HG03469 (cell line): ENCODE measurements around the gene PRDM16.

Experiments used
- ATAC-seq: cut with Tn5 transposase; IDR thresholded peaks from one replicate; pipeline ENCODE4 v1.9.1; 2021; ENCODE audit warnings: mild to moderate bottlenecking, moderate library complexity, moderate number of reproducible peaks; ENCODE audit not compliant: unreplicated experiment

PRDM16 gene

DNA sequence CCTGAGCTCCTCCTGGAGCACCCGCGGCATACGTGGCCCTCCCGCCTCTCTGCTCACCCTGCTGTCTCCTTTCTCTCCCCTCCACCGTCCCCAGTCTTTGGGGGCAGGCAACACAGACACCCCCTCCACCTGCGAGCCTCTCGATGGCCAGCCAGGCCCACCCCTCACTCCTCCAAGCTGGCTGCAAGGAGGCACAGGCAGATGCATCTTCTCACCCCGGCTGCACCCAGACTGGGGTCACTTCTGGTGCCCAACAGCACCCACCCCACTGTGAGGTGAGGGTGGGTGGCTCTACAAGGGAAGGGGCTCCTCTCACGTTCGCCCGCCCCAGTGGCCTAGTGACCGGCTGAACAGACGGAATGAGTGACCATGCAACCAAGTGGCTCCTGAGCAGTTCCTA is 277.5 kb downstream of the PRDM16 start:
- no peak for ATAC-seq

DNA sequence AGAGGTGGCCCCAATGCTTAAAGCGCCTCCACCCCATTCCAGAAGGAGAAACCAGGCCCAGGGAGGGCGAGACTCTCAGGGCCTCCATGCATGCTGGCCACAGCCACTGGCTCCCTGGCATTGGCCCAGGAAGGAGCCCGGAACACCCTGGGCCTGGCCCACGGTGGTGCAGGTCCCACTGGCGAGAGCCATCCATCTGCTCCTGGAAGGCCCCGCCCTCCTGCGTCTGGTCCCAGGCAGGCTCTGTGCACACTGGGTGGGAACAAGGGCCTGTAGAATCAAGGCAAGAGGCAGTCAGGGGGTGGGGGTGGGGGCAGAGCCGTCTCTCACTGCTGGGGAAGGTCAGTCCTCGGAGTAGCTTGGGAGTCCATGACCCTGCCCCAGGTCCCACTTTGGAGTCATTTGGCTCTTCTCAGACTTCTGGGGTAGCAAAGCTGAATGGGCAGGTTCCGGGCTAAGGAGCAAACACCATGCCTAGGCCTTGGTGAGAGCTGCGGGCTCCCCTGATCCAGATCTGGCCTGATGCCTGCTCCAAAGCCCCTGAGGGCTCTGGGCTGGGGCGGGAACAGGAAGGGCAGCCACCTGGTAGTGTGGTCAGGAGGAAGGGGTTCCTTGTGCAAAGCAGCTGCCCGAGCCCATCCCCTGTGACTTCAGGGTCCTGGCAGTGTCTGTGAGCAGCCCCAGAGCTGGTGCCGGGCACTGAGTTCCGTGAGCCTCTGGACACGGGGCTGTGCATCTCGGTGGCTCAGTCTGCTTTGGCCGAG is 278.4 kb downstream of the PRDM16 start:
- ATAC-seq: no peak

DNA sequence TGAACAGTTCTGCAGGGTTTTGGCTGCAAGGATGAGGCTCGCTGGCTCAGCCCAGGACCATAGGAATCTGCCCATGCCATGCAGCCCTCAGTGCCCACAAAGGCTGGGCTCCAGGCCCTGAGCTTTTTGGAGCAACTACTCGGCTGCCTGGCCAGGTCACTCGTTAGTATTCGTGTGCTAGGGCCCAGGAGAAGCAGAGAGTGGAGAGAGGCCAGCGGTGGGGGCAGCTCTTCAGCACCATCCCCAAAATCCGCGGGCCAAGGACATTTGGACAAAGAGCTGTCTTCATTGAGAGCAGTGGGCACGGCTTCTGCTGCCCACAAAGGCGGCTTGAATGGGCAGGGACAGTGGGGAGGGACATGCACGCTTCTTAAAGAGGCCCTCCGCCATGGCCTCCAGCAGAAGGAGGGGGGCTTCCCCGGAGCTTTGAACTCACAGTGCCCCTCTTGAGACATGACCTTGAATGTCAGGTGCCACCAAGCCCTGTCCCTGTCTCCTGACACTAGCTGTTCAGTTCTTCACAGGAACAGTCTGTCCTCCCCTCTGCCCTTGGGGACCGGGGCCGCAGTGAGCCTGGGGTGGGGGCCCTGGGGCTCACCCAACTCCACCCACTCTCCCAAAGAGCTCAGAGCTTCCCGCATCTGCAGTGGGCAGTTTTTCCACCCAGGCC is 279.3 kb downstream of the PRDM16 start:
- ATAC-seq: no peak

DNA sequence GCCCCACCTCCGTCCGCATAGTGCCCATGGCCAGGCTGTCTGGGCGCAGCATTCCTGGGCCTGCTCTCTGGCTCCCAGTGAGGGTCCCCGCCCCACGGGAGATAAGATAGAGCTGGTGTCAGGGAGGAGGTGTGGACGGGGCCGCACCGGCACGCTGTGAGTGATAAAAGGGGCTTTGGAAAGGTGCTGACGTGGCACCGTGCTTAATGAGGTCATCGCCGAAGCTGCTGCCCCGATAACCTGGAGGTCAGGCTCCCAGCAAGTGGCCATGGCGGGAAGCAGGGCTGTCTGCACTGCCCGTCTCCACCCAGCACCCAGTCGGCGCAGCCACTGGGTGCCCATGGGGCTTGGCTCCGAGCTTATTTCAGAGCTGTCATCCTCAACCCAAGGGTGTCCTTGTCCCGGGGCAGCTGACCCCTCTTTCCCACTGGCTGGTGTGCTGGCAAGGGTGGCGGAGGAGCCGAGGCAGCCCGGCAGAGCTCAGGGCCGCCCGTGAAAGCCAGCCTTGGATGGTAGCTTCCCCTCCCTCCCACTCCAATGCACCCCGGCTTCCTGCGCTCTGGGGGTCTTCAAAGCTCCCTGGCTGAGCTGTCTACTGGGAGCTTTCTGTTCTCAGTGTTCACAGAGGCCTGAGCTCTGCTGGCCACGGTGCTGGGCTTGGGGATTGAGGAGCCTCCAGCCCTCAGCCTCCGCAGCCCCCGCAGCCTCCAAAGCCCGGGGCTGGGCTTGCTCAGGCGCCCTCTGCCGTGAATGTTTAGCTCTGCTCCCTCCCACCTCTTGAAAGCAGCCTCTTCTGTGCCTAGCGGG is 280.4 kb downstream of the PRDM16 start:
- ATAC-seq: no peak

DNA sequence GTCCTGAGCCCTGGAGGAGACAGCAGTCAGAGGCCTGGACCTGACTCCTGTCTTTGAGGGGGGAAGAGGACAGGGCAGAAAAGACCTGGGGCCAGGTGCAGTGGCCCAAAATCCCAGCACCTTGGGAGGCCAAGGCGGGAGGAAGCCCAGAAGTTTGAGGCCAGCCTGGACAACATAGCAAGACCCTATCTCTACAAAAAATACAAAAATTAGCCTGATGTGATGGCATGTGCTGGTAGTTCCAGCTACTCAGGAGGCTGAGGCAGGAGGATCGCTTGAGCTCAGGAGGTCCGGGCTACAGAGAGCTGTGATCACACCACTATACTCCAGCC is 280.9 kb downstream of the PRDM16 start:
- ATAC-seq: no peak

DNA sequence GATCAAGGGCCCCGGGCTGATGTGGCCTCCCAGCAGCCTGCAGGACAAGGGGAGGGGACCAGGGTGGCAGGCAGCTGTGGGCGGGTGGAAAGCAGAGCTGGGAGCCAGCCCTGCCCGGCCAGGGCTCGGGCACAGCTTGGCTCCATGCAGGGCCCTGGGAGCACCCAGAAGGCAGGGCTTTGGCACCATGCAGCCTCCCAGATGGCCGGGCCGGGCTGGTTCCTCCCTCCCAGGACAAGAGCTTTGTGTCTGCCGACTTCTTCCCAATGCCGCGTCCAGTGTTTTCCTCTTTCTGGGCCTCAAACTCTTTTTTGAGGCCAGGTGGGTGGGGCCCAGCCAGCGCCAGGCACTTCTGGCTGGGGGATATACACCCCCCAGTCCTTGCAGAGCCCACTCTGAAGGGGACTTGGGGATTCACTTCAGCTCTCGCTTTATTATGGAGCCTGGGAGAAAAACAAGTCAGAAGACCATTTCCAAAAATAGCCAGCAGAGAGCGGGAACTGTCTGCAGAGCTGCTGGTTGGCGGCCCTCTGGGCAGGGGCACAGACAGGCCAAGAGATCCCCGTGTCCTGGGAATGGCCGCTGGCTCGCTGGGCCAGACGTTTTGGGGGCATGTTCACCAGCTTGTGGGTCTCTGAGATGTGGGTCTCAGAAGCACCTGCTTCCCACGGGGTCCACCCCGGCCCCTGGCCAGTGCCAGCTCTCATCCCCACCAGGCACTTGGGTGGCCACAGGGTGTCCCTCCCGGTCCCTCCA is 281.7 kb downstream of the PRDM16 start:
- ATAC-seq: no peak

DNA sequence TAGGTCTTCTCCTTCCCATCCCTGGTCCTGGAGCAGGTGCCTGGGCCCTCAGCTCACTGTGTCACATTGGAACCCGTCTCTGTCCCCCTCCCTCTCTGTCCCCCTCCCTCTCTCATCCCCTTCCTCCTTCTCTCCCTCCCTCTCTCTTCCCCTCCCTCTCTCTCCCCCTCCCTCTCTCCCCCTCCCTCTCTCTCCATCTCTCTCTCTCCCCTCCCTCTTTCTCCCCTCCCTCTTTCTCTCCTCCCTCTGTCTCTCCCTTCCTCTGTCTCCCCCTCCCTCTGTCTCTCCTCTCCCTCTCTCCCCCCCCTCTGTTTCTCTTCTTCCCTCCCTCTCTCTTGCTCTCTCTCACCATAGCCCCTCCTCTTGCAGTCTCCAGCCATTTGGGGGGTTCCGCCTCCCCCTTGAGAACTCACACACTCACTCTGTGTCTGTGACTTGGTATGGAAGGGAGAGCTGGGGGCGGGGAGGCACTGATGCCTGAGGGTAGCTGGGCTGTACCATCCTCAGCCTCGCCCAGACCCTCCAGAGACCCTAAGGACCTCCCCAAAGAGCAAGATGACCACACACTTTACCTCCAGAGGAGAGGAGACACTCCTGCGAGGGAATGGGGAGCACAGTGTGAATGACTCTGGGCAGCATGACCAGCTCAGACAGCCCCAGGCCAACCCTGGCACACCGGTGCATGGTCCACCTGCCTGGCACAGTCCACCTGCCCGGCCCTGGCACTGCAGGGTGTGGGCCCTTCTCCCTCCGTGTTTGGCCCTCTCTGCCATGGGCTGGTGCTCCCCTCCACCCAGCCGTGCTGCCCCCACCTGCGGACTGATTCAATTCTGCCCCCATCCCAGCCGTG is 282.7 kb downstream of the PRDM16 start:
- ATAC-seq: no peak

DNA sequence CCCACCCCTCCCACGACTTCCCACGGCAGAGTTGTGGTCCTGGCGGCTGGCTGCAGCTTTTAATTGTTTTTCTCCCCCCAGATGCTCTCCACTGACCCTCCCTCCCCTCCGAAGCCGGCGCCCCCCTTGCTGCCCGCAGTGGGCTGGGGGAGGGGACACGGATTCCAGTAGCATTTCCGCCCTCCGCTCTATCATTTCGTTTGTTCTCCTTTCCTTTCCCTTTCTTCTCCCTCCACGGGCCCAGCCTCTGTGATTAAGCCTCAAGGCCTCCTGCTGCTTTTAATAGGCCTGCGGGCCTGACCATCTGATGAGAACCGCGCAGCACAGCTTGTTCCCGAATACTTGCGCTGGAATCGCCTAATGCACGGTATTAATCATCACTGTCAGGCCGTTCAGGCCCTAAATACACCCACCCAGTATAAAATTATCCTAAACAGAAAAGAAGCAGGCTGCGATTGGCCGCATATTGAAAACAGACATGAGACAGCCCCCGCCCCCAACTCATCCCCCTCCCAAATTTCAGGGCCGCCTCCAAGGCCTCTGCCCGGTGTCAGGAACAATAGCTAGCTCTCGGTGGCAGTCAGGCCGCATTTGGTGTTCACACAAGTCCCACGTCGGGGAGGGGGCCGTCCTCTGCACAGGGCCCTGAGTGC is 283.4 kb downstream of the PRDM16 start:
- ATAC-seq: no peak

DNA sequence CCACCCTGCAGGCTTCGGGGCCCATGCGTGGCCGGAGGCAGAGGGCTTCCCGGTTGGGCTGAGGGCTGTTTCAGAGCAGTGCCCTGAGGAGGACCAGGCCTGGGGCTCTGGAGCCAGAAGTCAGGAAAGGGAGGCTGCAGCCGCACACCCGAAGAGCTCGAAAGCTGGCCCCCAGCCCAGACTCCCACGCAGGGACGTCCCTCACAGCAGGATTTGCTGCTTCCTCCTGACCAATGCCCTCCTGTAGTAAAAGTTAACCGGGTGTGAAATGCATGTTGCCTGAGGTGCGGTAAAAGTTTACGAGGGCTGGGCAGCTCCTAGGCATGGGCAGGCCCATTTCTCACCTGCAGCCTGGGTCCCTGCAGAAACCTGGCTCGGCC is 283.9 kb downstream of the PRDM16 start:
- no peak for ATAC-seq

DNA sequence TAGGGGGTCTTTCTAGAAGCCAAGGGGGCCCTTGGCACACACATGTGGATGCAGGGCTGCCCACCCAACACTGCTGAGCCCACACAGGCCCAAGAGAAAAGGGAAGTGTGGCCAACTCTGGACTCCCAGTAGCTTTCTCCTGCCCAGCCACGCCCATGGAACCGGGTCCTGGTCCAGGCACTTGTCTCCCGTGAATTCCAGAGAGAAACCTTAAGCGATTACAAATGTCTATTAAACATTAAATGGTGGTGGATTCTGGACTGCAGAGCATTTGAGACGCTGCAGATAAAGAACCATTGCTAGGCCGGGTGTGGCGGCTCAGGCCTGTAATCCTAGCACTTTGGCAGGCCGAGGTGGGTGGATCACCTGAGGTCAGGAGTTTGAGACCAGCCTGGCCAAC is 284.9 kb downstream of the PRDM16 start:
- no peak for ATAC-seq

DNA sequence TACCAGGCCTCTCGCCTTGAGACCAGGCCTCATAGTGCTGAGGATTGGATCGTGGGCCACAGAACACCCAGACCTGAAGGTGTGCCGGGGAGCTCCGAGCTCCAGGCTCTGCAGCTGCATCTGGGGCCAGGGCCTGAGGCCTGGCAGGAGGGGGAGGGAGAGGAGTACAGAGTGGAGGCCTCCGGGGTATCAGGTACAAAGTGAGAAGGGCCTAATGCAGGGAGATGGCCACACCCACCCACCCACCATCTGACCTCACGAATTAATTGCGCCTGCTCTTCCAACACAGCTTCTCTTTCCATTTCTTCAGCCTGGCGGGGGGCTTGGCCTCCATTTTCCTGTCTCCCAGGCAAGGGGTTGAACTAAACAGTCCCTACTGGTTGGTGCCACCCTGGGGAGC is 286.1 kb downstream of the PRDM16 start:
- no peak for ATAC-seq

DNA sequence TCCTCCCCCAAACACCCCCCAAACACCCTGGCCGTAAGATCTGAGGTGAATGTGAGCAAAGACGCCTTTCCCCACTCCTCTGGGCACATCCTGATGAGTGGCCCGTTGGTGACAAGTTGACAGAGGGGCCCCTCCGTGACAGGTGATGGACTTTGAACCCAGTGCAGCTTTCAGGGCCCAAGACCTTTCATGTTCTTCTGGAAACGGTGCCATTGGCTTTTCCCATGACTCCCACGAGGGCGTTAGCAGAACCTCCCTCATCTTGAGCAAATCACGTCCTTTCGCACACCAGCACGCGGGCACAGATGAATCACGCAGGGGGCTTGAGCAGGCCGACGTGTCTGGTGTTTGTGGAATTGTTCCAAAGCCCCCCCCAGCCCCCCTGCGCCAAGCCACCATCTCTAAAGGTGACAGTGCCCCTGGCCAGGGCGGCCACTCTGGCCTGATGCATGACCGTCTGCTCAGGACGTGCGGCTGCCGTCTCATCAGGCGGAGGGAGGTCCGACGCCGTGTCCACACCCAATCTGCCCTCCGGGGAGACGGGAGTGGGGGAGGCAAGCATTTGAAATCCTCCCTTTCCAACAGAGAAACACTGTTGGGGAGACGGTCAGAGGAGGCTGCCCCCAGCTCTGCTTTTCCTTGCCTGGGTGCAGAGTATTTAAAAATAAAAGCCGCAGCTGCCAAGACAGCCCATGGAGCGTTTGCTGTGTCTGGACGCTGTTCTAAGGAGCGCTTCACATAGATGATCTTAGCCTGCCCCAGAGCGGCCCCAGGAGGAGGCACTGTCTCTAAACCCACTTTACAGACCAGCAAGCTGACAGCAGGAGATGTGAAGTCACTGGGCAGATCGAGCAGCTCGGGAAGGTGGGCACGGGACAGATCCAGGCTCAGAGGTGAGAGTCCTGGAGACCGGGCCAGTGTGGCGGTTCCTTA is 287.2 kb downstream of the PRDM16 start:
- ATAC-seq: no peak

DNA sequence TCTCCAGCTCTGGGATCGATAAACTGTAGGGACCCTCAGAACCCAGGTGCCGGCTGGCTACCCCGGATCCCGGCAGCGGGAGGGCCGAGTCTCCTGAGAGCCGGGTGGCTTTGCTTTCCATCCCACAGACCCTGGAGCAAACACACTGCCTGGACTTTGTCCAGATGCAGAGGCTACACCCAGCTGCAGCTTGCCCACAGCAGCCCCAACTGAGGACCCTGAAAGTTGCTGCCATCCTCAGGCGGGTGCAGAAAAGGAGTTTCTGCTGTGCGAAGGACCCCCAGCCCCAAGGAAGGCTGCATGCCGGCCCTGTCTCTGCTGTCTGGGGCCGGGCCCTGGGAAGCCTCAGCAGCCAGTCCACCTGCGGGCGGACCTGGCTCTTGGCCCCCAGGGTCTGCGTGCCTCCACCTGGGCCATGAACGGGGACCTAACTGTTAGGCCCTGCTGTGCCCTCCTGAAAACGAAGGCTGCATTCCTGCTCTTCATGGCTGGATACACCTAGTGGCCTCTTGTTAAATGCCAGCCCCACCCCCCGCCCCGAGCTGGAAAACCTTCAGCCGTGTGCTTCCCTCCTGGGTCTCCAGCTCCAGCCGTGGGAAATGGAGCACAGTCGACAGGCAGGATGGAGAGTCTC is 287.9 kb downstream of the PRDM16 start:
- no peak for ATAC-seq

DNA sequence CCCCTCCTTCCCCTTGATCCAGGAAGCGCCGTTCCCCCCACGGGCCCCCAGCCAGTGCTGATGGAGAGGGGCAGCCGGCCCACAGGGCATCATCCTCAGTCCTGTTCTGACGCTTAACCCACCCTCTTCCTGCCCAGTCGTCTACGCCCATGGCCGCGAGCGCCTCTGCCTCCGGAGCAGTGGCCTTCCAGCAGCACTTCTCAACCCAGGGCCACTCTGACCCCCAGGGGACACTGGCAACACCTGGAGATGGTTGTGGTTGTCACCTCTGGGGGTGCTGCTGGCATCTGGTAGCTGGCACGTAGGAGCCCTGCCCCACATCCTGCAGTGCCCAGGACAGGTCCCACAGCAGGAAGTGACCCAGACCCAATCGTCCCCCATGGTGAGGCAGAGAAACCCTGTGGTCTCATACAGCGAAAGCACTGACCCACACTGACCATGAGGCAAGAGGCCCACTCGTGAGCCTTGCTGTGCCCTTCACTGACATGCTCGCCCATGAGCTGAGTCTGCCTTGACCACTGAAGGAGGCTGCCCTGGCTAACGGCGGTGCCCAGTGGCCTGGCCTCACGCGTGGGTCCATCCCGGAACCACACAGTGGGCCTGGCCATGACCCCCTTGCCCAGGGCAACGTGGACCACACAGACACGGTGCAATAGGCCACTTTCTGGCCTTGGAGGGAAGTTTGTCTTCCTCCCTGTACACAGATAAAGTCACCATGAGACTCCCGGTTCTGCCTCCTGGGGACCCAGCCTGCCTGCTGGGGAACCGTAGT is 288.7 kb downstream of the PRDM16 start:
- no peak for ATAC-seq

DNA sequence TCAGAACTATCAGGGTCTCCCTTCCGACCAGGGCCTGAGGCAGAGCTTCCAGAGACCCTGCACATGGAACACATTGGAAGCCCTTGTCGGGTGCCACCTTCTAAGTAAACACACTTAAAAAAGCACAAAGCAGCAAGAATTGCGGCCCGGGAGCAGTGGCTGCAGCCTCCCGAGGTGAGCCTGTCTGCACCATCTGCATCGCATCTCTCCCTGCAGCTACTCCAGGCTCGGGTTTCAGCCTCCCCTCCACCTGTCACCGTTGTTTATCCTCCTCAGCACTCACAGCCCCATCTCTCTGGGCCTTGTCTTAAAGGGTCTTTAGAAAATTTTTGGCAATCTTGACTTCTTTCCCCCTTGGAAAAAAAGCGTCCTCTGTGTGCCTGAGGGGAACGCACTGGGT is 290.3 kb downstream of the PRDM16 start:
- no peak for ATAC-seq

DNA sequence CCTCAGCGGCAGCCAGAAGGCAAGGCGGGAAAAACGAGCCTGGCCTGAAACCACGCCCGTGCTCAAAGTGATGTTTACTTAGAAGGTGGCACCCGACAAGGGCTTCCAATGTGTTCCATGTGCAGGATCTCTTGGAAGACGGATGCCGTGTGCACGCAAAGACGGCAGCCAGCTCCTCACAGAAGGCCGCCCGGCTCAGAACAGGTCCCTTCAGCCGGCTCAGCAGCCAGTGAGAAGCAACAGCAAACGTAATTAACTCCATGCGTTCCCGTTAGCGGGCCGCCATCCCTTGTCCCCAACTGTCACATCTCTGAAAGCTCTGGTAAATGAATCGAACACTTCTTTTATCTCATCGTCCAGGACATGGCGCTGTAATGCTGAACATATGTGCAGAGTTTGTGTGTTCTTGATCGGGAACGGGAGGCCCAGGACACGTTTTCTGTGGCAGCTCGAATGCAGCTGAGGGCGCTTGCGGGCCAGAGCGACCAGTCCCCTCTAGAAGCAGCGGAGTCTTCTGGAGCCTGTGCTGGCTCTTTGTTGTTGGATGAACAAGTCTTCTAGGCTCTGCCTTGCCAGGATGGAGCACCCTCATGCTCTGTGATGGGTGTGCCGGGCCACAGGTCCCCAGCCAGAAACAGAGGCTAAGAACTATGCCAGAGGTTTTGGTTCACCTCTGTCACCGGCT is 290.9 kb downstream of the PRDM16 start:
- no peak for ATAC-seq

DNA sequence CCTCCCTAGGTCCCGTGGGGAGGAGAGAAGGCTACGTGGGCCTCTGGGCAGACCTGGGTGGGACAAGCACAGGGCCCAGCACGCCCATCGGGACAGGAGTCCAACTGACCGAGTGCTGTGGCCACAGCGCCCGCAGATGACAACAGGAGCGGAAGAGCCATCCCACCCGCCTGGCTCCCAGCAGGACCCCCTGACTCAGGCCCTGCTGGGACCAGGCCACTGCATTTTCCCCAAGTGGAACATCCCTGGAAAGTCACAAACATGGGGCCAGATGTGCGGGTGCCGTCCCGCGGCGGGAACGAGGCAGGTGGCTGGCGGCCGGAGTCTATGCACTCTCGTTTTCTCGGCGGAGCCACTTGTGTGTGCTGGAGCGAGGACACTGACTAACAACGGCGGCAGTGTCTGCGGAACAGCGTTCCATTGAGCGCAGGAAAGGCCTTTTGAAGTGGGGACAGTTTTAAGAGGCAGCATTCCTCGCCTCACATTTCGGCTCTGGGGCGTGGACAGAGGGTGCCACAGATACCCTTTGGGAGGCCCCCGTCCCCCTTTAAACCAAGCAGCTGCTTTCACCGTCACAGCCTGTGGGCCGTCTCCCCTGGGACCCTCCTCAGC is 291.7 kb downstream of the PRDM16 start:
- ATAC-seq: no peak
